Brain pericyte (primary cell): Measurements from ENCODE around the gene SLC23A2.
"Not testable (repeated sequence)": the region's sequence is repeated elsewhere in the genome, so short reads cannot be mapped to it uniquely, and the experiment has no call there.

Experiments used
- DNase-seq: peaks from one replicate; pipeline ENCODE4 v3.0.0-alpha.2; 2012; ENCODE audit warnings: low read depth, low spot score

Gene SLC23A2

DNA sequence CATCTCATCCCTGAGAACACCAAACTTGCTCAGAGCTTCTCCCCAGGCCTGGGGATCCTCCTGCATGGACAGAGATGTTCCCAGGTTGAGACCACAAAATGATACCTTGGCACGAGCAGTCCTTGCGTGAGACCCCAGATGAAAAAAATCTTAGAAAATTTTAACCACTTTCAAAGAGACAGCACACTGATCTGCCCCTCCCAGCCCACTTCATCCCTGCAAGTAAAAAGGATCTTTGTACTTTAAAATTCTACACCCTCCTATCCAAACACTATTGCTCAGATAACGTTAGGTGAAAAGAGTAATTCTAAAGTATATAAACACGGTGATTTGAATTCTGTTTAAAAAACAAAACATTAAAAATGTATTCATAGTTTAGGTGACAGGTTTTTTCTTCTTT lies 98.5 kb downstream of the SLC23A2 start:
- DNase-seq: no peak

DNA sequence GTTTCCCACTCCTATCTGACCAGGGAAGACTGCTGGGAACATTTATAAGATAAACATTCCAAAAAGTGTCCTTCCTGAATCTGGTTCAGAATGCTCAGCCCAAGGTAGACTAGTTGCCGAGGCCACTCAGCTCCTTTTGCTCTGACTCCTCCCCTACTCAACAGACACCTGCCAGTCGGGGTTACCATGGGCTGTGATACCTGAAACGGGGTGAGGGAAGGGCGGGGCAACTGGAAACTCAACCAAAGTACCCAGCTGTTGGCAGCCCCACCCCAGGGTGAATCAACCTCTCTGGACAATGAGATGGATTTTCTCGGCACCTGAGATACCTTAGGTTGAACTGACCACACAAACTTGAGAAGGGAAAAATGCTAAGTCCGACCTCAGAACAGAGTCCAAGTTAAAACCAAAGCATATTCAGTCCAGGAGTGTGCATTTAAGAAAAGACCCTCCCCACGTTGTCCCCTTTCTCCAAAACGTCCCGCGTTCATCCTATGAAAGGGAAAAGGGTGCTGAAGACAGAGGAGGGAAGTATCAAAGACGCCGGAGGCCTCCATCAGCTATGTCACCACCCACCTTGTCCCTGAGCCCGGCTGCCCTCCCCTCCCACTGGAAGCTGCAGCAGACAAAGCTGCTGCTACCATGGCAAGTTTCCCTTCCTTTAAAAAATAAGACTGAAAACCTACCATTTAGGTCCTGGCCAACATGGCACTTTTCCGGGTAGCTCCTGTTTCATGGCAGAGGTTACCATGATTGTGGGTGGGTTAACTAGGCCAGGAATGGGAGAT lies 100.1 kb downstream of the SLC23A2 start:
- DNase-seq: no peak

DNA sequence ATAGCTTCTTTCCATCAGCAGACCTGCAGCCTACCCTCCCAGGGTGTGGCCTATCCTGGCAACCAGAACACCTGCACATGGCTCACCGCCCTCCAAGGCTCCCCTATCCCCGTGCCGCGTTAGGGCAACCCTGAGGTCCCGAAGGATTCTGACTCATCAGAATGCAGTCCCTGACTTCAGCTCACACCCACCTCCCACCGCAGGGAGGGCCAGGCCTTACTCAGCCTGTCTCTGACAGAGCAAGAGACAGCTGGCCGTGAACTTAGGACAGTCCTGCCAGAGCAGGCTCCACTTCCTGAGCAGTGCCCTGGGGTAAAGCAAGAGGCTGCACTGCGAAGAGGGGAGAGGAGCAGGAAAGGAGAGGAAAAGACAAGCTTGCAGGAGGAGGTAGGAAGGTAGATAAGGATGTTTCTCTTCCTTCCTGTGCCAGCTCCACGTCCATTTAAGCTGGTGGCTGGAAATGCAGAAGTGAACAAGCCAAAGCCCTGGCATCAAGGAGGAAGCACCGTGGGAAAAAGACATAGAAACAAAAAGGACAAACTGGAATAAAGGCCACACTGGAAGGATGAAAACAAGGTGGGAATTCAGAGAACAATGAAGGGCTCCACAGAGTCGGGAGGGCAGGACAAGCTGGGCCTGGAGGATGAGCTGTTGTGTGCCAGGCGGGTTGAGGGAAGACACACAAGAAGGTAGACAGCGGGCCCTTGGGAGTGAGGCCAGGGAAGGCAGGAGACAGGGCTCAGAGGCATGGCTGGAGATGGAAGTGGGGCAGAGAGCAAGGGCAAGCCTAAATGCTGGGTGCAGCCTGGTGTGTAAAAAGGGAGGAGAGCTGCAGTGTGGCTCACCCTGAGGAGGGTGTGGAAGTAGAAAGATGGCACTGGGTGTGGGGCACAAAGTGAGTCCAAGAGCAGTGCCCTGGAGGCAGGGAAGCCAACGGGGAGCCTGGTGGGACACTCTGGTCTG lies 102.7 kb downstream of the SLC23A2 start:
- peak; percentile 16 for DNase-seq

DNA sequence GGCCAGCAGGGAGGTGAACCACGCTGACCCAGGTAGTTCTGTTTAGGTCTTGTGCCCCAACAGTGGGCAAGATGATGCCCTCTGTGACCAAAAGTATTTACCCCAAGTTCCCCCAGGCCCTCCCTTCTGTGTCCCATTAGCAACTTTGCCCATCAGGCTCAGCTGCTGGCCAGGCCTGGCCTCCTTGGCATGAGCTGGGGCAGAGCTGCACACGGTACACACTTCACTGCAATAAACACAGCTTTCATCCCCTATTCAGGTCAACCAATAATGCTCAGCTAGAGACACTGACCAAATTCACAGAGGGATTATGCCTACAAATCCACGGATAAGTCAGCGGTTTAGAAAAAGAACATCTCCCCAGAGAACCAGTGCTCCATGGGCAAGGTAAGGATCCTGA lies 103.7 kb downstream of the SLC23A2 start:
- DNase-seq: no peak

DNA sequence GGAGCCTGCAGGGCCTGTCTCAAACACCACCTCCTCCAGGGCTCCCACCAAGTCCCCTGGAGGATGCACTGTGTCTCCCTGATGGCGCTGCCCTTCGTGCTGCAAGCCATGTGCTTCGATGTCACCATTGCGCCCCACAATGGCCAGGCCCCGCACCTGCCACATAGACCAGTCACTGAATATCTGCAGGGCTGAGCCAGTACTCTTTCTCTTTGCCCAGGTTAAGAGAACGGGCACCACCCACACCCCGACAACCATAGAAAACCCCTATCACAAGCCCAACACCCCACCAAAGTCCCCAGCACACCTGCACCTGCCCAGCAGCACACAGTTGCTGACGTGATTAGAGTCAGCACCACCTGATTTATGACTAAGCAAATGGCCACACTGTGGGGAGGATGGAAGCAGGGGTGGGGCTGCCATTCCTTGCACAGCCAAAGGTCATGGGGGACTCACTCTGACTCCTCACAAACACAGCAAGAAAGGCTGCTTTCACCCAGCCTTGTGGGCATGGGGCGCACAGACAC lies 104.3 kb downstream of the SLC23A2 start:
- no peak for DNase-seq

DNA sequence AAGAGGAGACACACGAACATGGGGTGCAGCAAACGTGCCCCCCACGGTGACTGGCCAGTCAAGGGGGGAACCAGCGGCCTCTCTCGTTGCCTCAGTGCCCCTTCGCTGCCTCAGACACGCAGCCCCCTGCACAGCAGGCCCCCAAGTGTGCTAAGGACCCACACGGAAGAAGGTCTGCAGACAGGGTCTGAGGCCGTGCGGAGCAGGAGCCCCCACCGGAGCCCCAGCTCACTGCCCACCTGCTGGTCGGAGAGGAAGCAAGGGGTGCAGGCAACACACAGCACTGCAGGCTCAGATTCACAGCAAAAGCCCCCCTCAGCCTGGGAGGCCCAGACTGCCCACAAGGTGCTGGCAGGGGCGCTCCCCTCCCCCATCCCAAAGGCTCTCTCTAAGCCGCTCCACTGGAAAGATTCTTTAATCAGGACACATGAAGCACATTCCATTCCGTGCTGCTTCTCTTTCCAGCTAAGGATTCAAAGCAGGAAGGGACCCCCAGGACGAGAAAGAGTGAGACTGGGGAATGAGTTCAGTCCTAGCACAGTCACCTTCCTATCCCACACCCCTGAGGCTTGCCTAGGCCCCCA lies 105.1 kb downstream of the SLC23A2 start:
- DNase-seq: no peak

DNA sequence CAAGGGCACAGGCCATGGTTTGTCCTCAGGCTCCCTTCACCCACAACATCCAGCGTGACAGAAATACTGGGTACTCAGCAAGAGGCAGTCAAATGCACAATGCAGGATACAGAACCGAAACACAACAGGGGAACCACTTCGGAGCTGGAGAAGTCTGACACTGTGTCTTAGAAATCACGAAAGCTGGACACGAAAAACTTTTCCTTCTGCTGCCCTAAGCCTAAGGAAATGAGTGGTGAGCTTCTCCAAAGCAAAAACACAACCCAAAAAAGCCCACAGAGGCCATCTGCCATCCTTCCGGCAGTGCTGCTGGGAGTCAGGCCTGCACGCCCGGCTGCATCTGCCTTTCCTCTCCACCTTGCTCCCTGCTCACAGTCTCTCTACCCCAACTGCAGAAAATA lies 106.3 kb downstream of the SLC23A2 start:
- no peak for DNase-seq

DNA sequence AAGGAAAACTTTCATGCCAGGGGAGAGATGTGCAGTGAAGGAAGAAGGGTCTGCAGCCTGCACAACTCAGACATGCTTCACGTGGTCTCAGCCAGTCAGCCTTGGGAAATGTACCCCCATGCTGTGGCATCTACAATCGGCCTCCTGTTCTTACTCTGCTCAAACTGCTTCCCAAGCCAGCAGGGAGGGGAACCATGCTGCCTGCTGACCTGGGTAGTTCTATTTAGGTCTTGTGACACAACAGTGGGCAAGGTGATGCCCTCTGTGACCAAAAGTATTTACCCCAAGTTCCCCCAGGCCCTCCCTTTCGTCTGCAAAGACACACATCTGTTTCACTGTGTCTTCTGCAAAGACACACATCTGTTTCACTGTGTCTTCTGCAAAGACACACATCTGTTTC lies 106.9 kb downstream of the SLC23A2 start:
- no peak for DNase-seq

DNA sequence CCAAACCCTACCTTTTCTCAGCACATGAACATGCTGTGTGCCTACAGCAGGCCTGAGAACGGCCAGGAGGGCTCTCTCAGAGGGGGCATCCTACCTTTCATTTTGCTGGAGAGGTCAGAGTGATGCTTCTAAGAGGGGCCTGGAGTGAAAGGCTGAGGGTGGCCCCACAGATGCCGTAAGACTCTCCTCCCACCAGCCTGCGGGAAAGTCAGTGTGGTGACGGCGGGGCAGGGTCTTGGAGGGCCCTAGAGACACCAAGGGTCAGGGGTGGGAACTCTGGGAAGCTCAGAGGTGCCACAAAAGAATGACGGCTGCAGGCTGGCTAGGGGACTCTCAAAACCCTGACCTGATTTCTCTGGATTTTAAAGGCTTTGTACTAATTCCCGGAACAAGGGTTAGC lies 107.6 kb downstream of the SLC23A2 start:
- no peak for DNase-seq

DNA sequence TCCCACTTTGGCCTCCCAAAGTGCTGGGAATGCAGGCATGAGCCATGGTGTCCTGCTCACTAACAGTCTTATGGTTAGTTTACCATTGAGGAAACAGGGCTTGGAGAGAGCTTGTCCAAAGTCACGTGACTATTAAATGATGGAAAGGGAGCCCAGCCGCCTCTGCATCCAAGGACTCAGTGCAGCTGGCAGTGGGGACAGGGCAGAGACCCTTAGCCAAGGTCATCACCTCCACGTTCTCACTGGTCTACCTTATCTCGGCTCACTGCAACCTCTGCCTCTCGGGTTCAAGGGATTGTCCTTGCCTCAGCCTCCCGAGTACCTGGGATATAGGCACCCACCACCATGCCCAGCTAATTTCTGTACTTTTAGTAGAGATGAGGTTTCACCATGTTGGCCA lies 109.3 kb downstream of the SLC23A2 start:
- DNase-seq: no peak

DNA sequence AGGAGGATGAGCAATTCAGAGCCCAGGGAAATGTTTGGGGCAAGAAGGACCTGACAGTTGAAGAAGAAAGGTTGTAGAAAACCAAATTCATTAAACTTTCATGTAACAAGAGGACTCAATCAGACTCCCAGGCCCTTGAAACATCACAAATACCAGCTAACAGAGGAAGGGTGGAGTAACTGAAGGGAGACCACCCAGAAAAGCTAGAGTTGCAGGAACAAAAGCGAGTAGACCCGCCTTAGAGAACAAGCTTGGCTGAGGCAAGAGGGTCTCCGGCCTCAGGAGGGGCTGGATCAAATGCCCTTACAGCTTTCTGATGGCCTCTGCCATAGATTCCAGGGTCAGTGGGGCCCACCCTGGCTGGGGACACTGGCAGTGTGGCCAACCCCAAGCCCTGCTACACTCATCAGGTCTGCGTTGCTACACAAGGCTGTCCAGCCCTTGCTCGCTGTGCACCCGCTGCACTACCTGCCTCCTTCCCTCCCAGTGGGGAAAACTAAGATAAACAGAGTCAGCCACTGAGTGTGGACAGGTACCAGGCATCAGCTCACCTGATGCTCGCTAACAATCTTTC lies 110.0 kb downstream of the SLC23A2 start:
- DNase-seq: no peak

DNA sequence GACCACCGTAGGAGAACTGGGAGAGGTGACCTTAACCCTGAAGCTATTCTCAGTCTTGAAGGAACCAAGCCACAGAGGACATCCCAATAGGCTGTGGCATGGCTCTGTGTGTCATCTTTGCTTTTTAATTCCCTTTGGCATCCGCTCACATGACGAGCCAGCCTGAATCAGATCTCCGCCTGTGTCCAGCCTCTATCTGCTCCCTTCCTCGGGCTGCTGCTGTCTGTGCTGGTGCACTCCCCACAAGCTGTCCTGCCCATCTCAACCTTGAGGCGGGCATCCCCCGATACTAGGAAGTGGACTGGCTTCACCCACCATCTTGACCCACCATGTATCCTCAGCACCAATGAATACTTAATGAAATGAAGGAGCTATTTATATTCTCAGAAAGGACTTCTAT lies 111.9 kb downstream of the SLC23A2 start:
- DNase-seq: no peak

DNA sequence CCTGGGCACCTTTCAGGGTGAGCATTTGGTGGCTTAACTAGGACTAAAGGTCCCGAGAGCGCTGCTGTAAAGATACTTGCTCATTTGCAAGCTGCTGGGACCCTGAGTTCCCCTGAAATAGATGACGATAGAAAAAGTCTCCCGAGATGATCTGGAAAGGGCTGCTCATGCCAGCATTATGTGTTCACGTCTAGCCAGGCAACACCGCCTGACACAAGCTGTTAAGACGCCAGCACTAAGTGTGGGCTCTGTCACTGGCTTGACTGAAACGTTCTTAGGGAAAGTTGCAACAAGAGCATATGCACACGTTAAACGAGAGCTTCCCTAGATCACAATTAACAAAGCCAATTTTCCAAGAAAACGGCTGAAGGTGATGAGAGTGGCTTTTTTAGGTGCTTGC lies 113.7 kb downstream of the SLC23A2 start:
- no peak for DNase-seq

DNA sequence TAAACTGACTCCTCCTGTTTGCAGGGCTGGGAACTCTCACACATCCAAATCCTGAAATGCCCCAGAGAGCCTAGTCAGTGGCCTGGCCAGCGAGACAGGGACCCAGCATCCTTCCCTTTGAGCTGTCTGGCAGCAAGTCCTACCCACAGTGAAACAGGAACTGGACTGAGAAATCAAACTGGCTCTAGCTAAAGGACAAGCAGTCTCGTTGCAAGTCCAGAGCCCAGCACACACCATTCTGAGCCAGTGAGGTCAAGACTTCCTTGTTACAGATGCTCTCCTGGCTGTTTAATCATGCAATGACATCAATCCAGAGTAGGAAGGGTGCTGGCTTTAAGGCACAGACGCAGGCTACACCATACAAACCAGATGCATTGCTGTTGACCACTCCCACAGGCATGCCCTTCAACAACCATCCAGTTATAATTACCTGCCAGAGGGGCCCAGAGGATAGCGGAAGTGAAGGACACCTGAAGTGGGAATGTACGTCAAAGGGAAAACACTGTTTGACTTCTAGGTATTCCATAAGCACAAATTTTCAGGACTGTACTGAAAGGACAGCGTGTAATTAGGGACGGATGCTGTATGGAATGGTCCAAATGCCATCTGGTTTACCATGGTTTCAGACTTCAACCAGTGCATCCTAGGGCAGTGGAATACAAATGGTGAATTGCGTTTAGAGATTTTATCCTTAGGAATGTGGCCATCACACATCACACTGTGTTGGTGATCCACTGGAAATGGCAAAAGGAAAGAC lies 114.4 kb downstream of the SLC23A2 start:
- no peak for DNase-seq

DNA sequence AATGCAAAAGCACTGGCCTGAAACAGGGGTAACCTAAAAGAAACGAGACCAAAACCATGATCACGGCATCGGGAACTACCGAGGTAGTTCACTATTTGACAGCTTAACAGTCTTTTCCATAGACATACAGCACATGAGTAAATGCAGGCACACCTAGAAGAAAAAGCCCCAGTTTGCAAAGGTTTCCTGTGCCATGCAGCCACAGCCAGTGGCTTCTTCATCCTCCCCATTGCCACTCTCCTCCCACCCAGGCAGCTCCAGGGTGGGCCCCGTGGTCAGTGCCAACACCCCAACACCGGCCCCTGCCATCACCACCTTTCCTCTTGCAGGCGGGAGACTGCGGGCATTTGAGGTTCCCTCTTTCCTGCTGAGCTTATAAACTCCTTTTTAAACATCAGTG lies 115.4 kb downstream of the SLC23A2 start:
- DNase-seq: no peak

DNA sequence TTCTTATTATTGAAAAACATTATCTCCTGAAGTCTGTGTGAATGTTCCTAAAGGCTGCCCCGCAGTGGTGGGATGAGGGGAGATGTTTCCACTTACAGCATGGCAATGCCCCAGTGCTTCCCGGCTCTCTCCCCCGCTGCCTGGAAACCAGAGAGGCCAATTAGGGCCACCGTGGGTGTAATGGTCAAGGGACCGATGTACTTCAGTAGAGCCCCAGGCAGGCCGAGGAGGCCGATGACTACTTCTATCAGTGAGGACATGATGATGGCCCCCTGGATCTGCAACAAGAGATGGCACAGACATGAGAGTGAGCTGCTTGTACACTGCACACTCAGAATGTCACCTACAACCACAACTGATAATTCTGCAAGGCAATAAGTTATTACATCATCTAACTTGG lies 117.8 kb downstream of the SLC23A2 start:
- no peak for DNase-seq

DNA sequence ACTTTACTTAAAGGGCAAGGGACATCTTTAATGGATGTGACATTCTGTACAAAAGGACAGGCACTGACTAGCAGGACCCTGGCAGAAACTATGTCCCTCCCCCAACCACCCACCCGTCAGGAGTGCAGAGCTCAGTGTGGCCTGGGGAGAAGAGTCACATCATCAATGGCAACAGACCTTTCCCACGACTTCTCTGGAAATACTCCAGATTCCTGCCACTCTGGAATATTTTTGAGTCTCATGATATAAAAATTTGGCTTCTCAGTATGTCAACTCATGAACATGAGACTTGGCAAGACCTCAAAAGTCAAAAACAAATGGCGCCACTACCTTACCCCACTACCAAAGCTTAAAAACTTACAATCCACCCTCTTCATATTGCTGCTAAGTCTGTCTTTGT lies 118.3 kb downstream of the SLC23A2 start:
- no peak for DNase-seq

DNA sequence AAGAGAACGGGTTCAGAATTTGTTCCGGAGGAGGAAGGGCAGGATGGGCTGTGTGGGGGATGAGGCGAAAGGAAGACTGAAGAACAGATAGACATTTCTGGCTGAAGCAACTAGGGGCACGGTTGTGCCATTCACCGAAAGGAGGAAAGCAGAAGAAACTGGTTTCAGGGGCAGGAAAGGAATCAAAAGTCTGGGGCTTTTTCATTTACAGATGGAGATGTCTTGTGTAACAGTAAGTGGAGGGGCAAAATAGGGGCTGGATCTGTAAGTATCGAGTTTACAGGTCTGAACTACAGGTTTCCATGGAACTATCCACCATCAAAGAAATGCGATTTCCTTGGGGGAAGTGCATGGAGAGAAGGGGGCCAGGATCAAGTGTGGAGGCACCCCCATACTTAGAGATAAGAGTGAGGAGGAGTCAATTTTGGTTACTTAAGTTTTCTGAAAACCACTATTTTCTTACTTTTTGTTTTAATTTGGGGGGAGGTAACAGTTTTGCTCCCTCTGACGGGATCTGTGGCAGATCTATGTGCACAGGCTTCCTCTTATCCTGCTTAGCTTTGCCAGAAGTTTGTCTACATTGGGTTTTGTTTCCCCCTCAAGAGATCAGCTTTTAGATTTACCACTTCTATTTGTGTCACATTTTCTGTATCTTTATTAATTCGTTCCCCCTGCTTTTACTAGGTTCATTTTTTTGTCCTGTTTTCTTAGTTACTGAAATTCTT lies 120.1 kb downstream of the SLC23A2 start:
- no peak for DNase-seq

DNA sequence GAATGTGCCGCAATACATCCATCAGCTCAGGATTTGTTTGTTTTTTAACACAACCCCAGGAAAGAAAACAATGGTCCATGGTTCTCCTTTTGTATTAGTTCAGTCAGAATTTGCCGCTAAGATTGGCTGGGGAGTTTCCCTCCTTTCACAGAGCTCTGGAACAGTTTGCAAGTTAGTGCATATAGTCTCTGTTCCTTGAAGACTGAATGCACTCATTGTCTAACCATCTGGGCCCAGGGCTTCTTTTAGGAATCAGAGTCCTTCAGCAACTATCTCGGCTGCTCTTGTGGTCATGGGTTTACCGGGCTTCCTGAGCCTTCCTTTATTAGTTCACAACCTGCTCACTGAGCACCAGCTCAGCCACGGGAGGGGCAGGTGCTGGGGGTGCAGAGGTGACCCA lies 121.3 kb downstream of the SLC23A2 start:
- DNase-seq: no peak

DNA sequence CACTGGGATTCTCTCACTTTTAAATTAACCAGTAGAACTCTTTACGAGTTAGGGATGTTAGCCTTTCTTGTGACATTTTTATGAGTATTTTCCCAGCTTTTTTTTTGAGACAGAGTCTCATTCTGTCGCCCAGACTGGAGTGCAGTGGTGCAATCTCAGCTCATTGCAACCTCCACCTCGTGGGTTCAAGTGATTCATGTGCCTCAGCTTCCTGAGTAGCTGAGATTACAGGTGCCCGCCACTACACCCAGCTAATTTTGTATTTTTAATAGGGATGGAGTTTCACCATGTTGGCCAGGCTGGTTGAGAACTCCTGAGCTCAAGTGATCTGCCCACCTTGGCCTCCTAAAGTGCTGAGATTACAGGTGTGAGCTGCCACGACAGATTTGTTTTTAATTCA lies 123.2 kb downstream of the SLC23A2 start:
- not testable (repeated sequence) for DNase-seq
